ENCODE results near the gene DARS1.

The DARS1 gene

DNA sequence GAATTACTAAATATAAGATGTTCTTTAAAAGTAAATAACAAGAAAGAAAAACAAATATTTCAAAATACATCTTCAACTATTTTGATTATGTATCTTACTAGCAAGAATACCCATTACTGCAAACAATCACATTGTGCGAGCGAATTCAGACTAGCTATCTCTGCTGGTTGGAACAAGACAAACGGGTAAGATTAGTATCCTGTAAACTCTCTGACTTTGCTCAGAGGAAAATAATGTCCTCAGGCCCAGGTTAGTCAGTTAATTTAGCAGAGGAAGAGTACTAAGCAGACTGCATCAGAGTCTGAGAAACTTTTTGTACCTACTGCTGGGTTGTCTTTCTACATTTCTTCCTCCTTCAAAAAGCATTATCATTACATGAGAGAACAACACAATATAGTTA lies 58.8 kb downstream of the DARS1 start:
- Histone ChIP-seq H3K9ac (ENCODE audit: low read depth, low read length) (no peak overlapping the region), H3K9me3 (ENCODE audit: control insufficient read depth, insufficient read depth, low read length) (no peaks in the 10 kb centered on the region), H3K36me3 (ENCODE audit: insufficient read depth, low read length) (no peaks in the 10 kb centered on the region), H3K4me1 (ENCODE audit: insufficient read depth, low read length) (no peaks in the 10 kb centered on the region)

DNA sequence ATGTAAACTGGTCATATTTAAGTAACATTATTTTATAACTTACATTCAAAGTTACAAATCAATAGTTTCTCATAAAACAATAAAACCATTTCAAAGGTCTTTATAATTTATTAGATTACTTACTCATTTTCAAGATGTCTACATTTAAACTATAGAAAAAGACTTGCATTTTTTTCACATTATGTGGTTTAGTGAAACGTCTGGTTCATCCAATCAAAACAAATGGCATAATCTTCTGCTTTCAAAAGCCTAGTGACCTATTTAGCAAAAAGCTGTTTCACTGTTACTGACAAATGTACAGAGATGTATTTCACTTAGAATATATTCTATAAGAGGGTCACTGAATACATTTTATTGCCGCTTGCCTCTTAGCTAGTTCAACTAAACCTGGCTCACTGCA lies 59.9 kb downstream of the DARS1 start:
- H3K9ac ChIP-seq (ENCODE audit: low read depth, low read length) = no peak overlapping the region
- H3K9me3 ChIP-seq (ENCODE audit: control insufficient read depth, insufficient read depth, low read length) = no peaks in the 10 kb centered on the region
- no peaks in the 10 kb centered on the region for H3K4me1 ChIP-seq (ENCODE audit: insufficient read depth, low read length)
- no peaks in the 10 kb centered on the region for H3K36me3 ChIP-seq (ENCODE audit: insufficient read depth, low read length)

DNA sequence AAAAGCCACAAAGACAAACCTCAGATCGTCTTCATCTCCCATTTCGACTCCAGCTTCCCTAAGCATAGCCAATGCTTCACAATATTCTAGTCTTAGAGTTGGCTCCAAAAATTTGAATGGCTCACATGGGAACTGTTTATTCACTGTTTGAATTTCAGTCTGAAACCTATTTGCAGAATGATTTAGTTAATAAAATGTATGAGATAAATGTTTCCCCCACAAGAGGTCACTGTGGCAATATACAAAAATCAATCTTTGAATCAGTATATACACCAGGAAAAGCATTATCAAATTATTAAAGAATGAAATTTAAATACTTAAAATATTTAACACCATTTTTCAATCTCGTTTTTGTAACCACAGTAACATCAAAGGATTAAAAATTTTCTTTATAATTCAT lies 69.2 kb downstream of the DARS1 start:
- H3K9ac ChIP-seq (ENCODE audit: low read depth, low read length) = no peak overlapping the region
- H3K9me3 ChIP-seq (ENCODE audit: control insufficient read depth, insufficient read depth, low read length) = no peaks in the 10 kb centered on the region
- no peaks in the 10 kb centered on the region for H3K36me3 ChIP-seq (ENCODE audit: insufficient read depth, low read length)
- no peaks in the 10 kb centered on the region for H3K4me1 ChIP-seq (ENCODE audit: insufficient read depth, low read length)

DNA sequence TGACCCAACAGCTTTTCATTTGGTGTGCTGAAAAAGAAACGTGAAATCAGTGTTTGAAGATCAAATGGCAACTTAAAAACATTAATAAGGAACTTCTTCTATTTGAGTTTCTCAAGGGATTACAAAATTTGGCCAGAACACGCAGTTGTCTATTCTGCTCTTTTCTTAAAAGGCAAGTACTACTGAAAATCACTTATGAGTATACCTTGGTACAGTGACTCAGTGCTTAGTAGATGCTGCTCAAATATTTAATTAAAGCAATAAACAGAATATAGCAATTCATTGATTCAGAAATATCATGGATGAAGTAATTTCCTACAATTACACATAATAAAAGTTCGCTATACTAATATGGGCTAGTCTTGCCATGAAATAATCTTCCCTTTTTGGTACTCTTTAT lies 70.9 kb downstream of the DARS1 start:
- Histone ChIP-seq H3K36me3 (ENCODE audit: insufficient read depth, low read length) (no peaks in the 10 kb centered on the region), H3K4me1 (ENCODE audit: insufficient read depth, low read length) (no peaks in the 10 kb centered on the region), H3K9ac (ENCODE audit: low read depth, low read length) (no peak overlapping the region)

DNA sequence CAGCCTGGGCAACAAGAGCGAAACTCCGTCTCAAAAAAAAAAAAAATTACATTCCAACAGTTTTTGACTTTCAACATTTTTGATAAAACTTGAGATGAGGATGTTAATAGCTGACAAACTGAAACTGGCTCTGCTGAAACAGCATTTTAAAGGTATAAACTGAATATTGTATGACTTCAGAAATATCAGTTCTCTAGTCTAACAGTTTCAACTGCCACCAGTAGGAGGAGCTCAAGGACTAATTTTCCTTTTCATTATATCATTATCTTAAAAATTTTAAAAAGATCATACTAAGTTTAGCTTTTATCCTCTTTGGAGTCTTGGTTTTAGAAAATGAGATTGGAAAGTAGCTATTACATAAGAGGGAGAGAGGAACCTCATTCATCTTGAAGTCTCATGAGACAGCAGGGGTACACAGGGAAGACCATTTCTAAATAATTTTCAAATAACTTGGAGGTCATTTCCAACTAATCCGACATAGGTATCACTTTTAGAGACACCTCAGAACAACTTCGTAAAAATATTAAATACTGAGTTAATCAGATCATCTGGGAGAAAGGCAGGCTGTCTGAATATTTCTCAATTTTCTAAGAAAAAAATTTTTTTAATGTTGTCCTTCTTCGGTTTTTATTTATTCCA lies 71.6 kb downstream of the DARS1 start:
- no peaks in the 10 kb centered on the region for H3K9me3 ChIP-seq (ENCODE audit: control insufficient read depth, insufficient read depth, low read length)
- H3K9ac ChIP-seq (ENCODE audit: low read depth, low read length) = no peak overlapping the region
- H3K36me3 ChIP-seq (ENCODE audit: insufficient read depth, low read length) = no peaks in the 10 kb centered on the region
- H3K4me1 ChIP-seq (ENCODE audit: insufficient read depth, low read length) = no peaks in the 10 kb centered on the region

More for the DNA sequence above, 70.9 kb downstream of the DARS1 start:
- H3K9me3 ChIP-seq (ENCODE audit: control insufficient read depth, insufficient read depth, low read length) = no peaks in the 10 kb centered on the region

DNA sequence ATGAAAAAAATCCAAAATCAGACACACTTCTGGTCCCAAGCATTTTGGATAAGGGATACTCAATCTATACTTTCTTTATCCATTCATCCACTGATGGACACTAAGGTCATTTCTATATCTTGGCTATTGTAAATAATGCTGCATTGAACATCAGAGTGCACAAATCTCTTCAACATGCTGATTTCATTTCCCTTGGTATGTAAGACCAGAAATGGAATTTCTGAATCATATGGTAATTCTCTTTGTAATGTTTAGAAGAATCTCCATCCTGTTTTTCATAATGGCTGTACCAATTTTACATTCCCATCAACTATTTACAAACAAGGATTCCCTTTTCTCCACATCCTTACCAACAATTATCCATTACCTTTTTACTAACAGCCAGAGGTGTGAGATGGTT lies 75.5 kb downstream of the DARS1 start:
- Histone ChIP-seq H3K9me3 (ENCODE audit: control insufficient read depth, insufficient read depth, low read length) (no peaks in the 10 kb centered on the region), H3K36me3 (ENCODE audit: insufficient read depth, low read length) (no peaks in the 10 kb centered on the region), H3K9ac (ENCODE audit: low read depth, low read length) (no peak overlapping the region)

DNA sequence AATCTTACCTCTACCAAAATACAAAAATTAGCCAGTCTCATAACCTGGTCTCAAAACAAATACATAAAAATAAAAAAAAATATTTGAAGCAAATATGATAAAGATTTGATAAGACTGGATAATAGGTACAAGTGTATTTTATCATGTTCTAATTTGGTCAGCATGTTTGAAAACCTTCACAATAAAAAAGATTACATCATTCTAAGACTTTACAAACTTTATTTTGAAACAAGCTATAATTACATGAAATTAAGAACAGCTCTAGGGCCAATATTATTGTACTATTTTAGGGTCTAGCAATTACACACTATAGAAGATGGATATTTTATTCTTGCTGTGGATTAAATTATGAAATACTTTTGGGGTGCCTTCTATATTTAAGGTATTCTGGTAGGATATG lies 79.7 kb downstream of the DARS1 start:
- no peaks in the 10 kb centered on the region for H3K9me3 ChIP-seq (ENCODE audit: control insufficient read depth, insufficient read depth, low read length)
- H3K36me3 ChIP-seq (ENCODE audit: insufficient read depth, low read length) = no peaks in the 10 kb centered on the region
- H3K4me1 ChIP-seq (ENCODE audit: insufficient read depth, low read length) = no peaks in the 10 kb centered on the region
- H3K9ac ChIP-seq (ENCODE audit: low read depth, low read length) = no peak overlapping the region

More for the DNA sequence above, 75.5 kb downstream of the DARS1 start:
- no peaks in the 10 kb centered on the region for H3K4me1 ChIP-seq (ENCODE audit: insufficient read depth, low read length)

DNA sequence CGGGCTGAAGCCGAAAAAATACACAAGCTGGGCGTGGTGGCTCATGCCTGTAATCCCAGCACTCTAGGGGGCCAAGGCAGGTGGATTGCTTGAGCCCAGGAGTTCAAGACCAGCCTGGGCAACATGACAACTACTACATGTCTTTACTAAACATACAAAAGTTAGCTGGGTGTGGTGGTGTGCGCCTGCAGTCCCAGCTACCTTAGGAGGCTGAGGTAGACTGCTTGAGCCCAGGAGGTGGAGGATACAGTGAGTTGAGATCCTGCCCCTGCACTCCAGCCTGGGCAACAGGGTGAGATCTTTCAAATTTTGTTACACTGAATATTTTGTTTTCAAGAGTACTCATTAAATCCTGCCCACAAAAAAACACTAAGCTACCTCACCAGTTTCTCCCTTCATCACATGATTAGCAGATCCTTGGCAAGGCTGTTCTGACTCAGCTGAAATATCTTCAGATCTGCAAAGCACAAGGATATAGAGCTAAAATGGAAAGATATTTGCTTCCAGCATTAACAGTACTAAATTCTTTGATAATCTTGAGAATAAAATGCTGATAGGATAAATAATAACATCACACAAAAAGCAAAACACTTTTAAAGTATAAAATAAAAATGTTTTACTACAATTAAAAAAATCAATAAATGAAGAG lies 81.0 kb downstream of the DARS1 start:
- H3K9me3 ChIP-seq (ENCODE audit: control insufficient read depth, insufficient read depth, low read length) = no peaks in the 10 kb centered on the region
- no peak overlapping the region for H3K9ac ChIP-seq (ENCODE audit: low read depth, low read length)
- no peaks in the 10 kb centered on the region for H3K36me3 ChIP-seq (ENCODE audit: insufficient read depth, low read length)
- H3K4me1 ChIP-seq (ENCODE audit: insufficient read depth, low read length) = no peaks in the 10 kb centered on the region

DNA sequence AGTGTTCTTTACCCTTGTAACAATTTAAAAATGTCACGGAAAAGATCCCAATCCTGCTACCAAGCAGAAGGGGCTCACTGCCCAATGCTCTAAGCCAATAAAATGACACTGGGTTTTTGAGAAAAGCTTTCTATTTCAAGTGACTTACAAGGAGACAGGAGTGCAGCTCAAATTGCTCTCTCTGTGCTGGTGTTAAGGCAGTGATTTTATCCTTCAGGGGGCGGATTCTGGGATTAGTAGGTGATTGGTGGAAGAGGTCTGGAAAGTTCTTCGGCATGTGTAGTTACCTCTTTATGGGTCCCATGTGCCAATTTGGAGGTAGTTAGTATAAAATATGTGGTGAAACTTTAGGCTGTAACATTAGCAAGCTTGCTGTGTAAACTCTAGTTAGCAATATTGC lies 81.8 kb downstream of the DARS1 start:
- H3K9ac ChIP-seq (ENCODE audit: low read depth, low read length) = no peak overlapping the region
- no peaks in the 10 kb centered on the region for H3K9me3 ChIP-seq (ENCODE audit: control insufficient read depth, insufficient read depth, low read length)
- no peaks in the 10 kb centered on the region for H3K36me3 ChIP-seq (ENCODE audit: insufficient read depth, low read length)
- no peaks in the 10 kb centered on the region for H3K4me1 ChIP-seq (ENCODE audit: insufficient read depth, low read length)

DNA sequence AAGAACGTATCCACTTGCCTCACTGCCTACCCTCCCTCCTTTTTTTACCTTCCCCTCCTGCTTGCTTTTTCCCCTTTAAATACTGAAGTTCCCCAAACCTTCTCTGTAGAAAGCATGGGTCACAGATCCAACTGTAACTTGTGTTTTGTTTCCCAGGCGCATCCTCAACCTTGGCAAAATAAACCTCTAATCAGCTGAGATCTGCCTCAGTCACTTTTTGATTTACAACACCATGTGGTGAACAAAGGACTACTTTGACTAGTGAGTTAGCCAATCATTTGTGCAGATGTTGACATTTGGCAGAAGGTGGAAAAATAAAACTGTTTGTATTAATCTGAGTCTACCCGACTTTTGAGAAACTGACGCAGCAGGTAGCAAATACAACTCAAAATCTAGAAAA lies 85.9 kb downstream of the DARS1 start:
- H3K9ac ChIP-seq (ENCODE audit: low read depth, low read length) = no peak overlapping the region
- no peaks in the 10 kb centered on the region for H3K9me3 ChIP-seq (ENCODE audit: control insufficient read depth, insufficient read depth, low read length)
- no peaks in the 10 kb centered on the region for H3K4me1 ChIP-seq (ENCODE audit: insufficient read depth, low read length)
- H3K36me3 ChIP-seq (ENCODE audit: insufficient read depth, low read length) = no peaks in the 10 kb centered on the region

DNA sequence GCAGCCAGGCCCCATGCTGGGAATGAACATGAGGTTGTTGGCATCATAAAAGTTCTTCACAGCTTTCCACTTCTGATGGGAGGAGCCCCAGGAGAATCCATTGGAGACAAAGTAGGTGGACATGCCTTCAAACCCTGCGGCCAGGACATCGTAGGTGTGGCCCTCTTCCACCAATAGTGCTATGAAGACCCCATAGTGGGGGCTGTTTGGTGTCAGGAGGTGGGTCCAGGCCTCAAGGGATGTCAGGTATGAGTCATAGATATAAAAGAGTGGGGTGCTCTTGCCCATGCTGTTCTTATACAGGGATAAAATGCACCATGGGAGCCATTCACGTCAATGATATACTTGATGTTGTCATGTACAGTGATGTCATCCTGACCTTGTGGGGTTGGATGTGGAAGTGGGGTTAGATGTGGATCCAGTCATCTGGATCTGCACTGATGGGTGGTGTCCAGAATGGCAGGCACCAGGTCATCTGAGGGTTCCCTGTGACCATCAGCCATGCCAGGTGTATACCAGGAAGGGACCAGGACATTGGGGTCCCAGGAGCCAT lies 87.1 kb downstream of the DARS1 start:
- H3K36me3 ChIP-seq (ENCODE audit: insufficient read depth, low read length) = no peaks in the 10 kb centered on the region
- H3K4me1 ChIP-seq (ENCODE audit: insufficient read depth, low read length) = no peaks in the 10 kb centered on the region
- no peaks in the 10 kb centered on the region for H3K9me3 ChIP-seq (ENCODE audit: control insufficient read depth, insufficient read depth, low read length)
- H3K9ac ChIP-seq (ENCODE audit: low read depth, low read length) = no peak overlapping the region

DNA sequence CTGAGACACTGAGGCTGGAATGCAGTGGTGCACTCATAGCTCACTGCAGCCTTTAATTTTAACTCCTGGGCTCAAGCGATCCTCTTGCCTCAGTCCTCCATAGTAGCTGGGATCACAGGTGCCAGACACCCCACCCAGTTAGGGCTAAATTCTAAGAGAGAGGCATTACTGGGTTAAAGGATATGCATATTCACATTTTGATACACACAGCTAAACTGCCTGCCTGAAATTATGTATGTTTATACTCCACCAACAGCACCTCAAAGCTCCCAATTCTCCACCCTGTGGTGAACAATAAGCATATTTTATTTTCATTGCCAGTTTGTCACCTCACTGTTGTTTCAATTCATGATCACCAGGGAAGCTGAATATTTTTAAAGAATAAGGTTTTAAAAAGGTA lies 90.5 kb downstream of the DARS1 start:
- Histone ChIP-seq H3K4me1 (ENCODE audit: insufficient read depth, low read length) (peaks cover 4% of the 10 kb centered on the region), H3K36me3 (ENCODE audit: insufficient read depth, low read length) (no peaks in the 10 kb centered on the region), H3K9ac (ENCODE audit: low read depth, low read length) (no peak overlapping the region), H3K9me3 (ENCODE audit: control insufficient read depth, insufficient read depth, low read length) (no peaks in the 10 kb centered on the region)

DNA sequence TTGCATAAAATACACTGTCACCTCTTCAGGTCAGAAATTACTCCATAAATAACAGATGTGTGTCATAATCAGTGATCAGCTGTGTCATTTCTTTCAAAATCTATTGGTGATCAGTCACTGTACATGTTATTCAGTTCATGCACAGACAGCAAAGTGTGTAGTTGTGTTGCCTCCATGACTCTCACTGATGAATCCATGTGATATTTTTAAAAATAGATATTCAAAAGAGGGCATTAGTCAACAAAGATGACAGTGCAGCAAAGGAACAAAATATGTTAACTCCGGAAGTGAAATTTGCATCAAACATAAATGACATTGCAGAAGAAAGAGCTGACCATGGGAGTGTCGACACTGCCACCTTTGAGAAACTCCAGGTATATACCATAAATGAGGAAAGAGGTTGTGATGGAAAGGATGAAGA lies 92.0 kb downstream of the DARS1 start:
- no peaks in the 10 kb centered on the region; the same call in 1 of the 2 replicates for H3K9me3 ChIP-seq (ENCODE audit: control insufficient read depth, insufficient read depth, low read length)
- H3K9ac ChIP-seq (ENCODE audit: low read depth, low read length) = no peak overlapping the region
- H3K36me3 ChIP-seq (ENCODE audit: insufficient read depth, low read length) = no peaks in the 10 kb centered on the region
- peaks cover 4% of the 10 kb centered on the region for H3K4me1 ChIP-seq (ENCODE audit: insufficient read depth, low read length)

DNA sequence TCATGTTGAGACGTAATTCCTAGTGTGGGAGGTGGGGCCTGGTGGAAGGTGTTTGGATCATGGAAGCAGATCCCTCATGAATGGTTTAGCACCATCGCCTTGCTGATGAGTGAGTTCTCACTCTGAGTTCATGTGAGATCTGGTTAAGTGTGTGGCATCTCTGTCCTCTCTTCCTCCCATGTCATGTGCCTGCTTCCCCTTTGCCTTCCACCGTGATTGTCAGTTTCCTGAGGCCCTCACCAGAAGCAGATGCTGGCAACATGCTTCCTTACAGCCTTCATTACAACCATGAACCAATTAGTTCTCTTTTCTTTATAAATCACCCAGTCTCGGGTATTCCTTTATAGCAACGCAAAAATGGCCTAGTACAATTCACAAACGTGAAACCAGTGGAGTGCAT lies 94.6 kb downstream of the DARS1 start:
- Histone ChIP-seq H3K9ac (ENCODE audit: low read depth, low read length) (no peak overlapping the region), H3K36me3 (ENCODE audit: insufficient read depth, low read length) (no peaks in the 10 kb centered on the region), H3K9me3 (ENCODE audit: control insufficient read depth, insufficient read depth, low read length) (no peaks in the 10 kb centered on the region; the same call in 1 of the 2 replicates), H3K4me1 (ENCODE audit: insufficient read depth, low read length) (peaks cover 4% of the 10 kb centered on the region)

DNA sequence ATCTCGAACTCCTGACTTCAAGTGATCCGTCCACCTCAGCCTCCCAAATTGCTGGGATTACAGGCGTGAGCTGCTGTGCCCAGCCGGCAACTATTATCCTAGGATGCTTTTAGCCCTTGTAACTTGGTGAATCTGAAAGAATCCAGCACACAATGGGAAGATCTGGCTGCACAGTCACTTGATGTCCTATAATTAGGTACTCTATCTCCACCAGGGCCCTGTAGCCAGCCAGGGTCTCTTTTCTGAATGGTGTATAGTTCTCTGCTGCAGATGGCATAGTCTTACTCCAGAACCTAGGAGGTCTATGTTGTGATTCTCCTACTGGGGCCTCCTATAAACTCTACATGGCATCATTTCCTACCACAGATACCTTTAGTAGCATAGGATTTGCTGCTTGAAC lies 95.3 kb downstream of the DARS1 start:
- H3K9me3 ChIP-seq (ENCODE audit: control insufficient read depth, insufficient read depth, low read length) = no peaks in the 10 kb centered on the region; the same call in 1 of the 2 replicates
- H3K4me1 ChIP-seq (ENCODE audit: insufficient read depth, low read length) = peaks cover 4% of the 10 kb centered on the region
- no peaks in the 10 kb centered on the region for H3K36me3 ChIP-seq (ENCODE audit: insufficient read depth, low read length)
- H3K9ac ChIP-seq (ENCODE audit: low read depth, low read length) = no peak overlapping the region
